Measurements from ENCODE around the gene ELFN2.
"Not testable (repeated sequence)": the region's sequence is repeated elsewhere in the genome, so short reads cannot be mapped to it uniquely, and the experiment has no call there.

DNA sequence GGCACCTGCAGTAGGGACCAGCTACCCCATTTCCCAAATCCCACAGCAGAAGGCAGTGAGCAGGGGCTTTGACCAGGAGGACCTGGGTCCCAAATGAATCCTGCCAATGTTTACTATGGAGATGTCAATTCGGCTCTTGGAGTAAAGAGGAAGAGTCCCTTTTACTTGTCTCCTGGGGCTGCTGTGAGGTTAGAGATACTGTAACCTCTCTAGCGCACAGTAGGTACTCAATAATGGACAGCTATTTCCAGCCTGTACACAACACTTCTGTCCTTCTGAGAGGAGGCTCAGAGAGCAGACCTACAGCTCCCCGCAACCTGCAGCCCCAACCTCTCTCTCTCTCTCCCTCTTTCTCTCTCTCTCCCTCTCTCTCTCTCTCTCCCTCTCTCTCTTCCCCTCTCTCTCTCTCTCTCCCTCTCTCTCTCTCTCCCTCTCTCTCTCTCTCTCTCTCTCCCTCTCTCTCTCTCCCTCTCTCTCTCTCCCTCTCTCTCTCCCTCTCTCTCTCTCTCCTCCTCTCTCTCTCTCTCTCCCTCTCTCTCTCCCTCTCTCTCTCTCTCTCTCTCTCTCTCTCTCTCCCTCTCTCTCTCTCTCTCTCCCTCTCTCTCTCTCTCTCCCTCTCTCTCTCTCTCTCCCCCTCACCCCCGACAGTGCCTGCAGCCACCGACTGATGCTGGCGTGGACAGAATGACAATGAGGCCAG is 98.6 kb downstream of the ELFN2 start:
- TF ChIP-seq, protein P1, sequence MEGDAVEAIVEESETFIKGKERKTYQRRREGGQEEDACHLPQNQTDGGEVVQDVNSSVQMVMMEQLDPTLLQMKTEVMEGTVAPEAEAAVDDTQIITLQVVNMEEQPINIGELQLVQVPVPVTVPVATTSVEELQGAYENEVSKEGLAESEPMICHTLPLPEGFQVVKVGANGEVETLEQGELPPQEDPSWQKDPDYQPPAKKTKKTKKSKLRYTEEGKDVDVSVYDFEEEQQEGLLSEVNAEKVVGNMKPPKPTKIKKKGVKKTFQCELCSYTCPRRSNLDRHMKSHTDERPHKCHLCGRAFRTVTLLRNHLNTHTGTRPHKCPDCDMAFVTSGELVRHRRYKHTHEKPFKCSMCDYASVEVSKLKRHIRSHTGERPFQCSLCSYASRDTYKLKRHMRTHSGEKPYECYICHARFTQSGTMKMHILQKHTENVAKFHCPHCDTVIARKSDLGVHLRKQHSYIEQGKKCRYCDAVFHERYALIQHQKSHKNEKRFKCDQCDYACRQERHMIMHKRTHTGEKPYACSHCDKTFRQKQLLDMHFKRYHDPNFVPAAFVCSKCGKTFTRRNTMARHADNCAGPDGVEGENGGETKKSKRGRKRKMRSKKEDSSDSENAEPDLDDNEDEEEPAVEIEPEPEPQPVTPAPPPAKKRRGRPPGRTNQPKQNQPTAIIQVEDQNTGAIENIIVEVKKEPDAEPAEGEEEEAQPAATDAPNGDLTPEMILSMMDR (IDR thresholded peaks at IDR 0.05) = not testable (repeated sequence)
- TF ChIP-seq POLR2A, EP300 (IDR thresholded peaks at IDR 0.05): not testable (repeated sequence)
